MCF 10A (cell line): ENCODE data around the gene GHSR. TPM values are rescaled to one million over a fixed set of nuclear protein-coding genes. Genes with fewer than 3 reads are reported as not detected.

ENCODE experiments used
- total RNA-seq: library from RNA; stranded (reverse); gene quantifications from 2 replicates; pipeline ENCODE4 v1.2.3, GENCODE V29; 2022

The GHSR gene
- total RNA-seq, 1 experiment from 2014 or later = not detected

Other genes starting within 250 kb of the GHSR start
- gene TNFSF10, start 75.0 kb upstream of the GHSR start, total RNA-seq = 0.25 and 0.54 TPM in 2 replicates